HG03045 (cell line): ENCODE measurements around the gene PLBD2.

Source experiments
- ATAC-seq: cut with Tn5 transposase; IDR thresholded peaks from one replicate; pipeline ENCODE4 v1.9.1; 2021; ENCODE audit warnings: mild to moderate bottlenecking, moderate library complexity; ENCODE audit not compliant: unreplicated experiment

PLBD2 gene

DNA sequence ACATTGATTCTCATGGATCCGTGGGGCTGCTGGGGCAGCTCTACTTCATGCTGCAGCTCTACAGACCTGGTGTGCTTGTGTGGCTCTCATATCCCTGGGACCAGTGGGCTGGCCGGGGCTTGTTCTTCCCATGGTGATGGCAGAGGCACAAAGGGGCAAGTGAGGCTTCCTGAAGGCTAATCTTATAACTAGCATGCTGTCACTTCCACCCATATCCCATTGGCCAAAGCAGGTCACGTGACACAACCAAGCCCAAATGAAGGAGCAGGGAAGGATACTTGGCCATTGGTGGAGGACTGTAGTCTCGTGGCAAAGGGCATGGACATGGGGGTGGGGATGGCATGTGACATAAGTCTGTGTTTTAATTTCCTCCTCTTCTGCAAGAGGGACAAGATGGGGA is 9.9 kb downstream of the PLBD2 start:
- no peak for ATAC-seq

GRCh38 chr12:113369391-113369985 is 11.1 kb downstream of the PLBD2 start:
- no peak for ATAC-seq

GRCh38 chr12:113370923-113371682 is 12.7 kb downstream of the PLBD2 start:
- no peak for ATAC-seq

GRCh38 chr12:113371808-113372207 is 13.4 kb downstream of the PLBD2 start:
- ATAC-seq = no peak

GRCh38 chr12:113372371-113372770 is 14.0 kb downstream of the PLBD2 start:
- ATAC-seq = no peak

DNA sequence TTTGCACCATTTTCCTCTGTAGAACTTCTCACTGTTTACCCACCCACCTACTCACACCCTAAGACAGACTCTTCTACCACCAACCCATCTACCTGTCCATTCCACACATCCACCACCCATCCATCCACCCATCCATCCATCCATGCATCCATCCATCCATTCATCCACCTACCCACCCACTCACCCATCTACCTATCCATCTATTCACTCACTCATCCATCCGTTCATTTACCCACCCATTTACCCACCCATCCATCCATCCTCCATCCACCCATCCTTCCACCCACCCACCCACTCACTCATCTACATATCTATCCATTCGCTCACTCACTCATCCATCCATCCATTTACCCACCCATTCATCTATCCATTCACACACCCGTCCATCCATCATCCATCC is 15.1 kb downstream of the PLBD2 start:
- no peak for ATAC-seq

- ATAC-seq = no peak
These were observed 15.6 kb downstream of the PLBD2 start for GRCh38 chr12:113373969-113374368.

GRCh38 chr12:113374823-113375428 is 16.5 kb downstream of the PLBD2 start:
- no peak for ATAC-seq

DNA sequence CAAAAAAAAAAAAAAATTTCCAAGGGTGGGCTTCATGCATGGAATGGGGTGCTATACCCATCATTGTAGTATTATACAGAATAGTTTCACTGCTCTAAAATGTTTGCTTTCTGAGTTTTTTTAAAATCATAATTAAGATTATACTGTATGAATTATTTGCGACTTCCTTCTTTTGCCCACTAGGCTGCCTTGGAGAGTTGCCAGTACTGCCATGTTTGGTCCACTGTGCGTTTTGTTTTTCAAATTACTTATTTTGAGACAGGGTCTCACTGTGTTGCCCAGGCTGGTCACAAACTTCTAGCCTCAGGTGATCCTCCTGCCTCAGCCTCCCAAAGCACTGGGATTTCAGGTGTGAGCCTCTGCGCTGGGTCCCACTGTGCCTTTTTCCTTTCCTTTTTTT is 19.9 kb downstream of the PLBD2 start:
- no peak for ATAC-seq

DNA sequence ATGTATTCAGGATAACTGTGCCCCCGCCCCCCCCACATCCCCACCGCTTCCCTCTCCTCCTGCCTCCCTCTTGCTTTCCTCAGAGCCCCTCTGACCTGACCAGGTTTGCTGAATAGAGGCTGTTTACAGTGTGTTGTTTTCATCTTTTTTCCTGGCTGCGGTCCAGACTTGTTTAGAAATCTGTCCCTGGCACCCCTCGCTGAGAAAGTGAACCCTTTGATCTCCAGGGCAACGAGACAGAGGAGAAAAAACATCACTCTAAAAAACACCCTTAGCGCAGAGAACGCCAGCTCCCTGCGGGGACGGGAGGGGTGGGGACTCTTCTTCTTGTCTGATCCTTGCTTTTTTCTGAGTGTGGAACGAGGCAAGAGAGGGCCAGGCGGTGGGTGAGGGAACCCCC is 22.8 kb downstream of the PLBD2 start:
- no peak for ATAC-seq

- no peak for ATAC-seq
These were observed 23.8 kb downstream of the PLBD2 start for GRCh38 chr12:113382206-113382605.

DNA sequence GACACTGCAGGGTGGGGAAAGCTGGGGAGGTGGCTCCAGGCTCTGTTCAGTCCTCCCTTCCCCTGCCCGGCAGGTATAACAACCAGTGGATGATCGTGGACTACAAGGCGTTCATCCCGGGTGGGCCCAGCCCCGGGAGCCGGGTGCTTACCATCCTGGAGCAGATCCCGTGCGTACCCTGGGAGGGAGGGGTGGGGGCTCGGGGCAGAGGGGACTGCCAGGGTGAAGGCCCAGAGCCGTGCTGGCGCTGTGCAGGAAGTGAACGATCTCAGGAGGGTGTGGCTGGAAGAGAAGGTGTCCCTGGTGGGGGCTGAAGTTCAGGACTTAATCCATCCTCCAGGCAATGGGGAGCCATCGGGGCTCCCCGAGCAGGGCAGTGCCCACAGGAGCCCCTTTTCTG is 26.4 kb downstream of the PLBD2 start:
- ATAC-seq = no peak

GRCh38 chr12:113385282-113385882 is 27.0 kb downstream of the PLBD2 start:
- ATAC-seq = no peak

DNA sequence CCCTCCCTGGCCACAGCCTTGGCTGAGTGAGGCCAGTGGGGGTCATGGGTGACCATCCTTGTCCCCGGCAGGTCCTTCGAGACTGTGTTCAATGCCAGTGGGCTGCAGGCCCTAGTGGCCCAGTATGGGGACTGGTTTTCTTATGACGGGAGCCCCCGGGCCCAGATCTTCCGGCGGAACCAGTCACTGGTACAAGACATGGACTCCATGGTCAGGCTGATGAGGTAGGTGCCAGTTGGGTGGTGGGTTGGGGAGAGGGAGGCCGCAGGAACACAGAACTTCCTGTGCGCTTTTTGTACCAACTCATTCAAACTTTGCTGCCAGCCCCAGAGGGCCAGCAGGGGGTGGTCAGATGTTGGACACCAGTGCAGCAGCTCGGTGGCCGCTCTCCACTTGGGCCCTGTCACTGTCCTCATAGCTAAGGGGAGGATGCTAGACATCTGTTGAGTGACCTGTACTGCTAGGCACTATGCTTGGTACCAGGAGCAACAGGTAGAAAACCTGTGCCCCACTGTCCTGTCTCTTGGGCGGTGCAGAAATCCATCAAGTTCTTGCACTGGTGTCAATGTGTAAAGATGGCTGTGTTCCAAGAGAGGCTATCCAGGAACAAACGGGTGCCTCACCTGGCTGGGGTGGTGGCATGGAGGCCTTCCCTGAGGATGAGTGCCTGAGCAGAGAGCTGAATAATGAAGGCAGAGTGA is 28.6 kb downstream of the PLBD2 start:
- ATAC-seq = no peak

- ATAC-seq = no peak
These were observed 29.2 kb downstream of the PLBD2 start for GRCh38 chr12:113387631-113388030.

GRCh38 chr12:113388351-113388750 is 30.0 kb downstream of the PLBD2 start:
- ATAC-seq = no peak

DNA sequence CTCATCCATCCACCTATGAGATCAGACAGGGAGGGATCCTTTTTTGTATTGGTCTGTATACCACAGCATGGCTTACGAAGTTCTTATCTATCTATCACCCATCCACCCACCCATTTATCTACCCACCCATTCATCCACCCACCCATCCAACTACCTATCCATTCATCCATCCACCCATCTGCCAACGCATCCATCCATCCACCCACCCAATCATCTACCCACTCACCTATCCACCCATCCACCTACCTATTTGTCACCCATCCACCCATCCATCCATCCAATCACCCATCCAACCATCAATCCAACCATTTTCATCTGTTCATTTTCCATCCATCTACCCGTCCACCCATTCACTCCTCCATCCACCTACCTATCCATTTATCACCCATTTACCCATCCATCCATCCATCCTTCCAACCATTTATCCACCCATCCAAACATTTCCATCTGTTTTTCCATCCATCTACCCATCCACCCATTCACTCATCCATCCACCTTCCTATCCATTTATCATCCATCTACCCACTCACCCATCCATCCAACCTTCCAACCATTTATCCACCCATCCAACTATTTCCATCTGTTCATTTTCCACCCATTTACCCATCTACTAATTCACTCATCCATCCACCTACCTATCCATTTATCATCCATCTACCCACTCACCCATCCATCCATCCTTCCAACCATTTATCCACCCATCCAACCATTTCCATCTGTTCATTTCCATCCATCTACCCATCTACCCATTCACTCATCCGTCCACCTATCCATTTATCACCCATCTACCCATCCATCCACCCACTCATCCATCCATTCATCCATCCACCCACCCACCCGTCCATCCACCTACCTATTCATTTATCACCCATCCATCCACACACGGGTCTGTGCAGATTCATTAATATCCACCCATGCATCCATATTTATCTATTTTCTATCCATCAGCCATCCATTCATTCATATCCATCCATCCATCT is 32.0 kb downstream of the PLBD2 start:
- no peak for ATAC-seq

- no peak for ATAC-seq
These were observed 32.8 kb downstream of the PLBD2 start for GRCh38 chr12:113391145-113391544.

GRCh38 chr12:113391650-113392337 is 33.4 kb downstream of the PLBD2 start:
- ATAC-seq = no peak

DNA sequence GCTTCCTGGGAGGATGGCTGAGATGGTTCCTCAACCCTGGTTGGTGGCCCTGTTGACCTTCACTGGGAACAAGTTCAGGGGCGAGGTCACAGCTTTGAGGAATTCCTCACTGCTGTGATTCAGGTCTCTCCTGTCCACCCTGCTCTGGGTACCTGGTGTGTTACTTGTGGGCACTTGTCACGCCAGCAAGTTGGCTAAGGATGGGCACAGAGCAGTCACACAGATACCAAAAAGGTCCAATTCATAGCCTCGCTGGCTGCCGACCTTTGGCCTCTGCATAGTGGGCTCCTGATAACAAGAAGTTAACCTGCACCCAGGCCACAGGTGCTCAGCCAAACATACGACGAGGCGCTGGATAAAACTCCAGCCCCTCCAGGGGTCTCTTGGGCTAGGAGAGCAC is 34.1 kb downstream of the PLBD2 start:
- ATAC-seq = no peak
